Measurements from ENCODE around the gene SOX11.
A peak's percentile ranks its signal among the peaks of the same experiment; 100 is the strongest.

The SOX11 gene

DNA sequence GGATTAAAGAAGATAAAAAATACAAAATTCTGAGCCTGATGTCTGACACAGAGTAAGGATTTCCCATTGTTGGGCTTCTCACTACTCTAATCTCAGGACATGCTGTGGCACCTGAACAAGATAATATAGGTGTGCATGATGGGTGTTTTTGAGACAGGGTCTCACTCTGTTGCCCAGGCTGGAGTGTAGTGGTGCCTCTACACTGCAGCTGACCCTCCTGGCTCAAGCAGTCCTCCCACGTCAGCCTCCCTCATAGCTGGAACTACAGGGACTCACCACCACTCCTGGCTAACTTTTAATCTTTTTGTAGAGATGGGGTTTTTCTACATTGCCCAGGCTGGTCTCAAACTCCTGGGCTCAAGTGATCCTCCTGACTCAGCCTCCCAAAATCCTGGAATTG, 32.9 kb downstream of the SOX11 start:
- no peak for DNase-seq

- DNase-seq, result peak; percentile 39
Measured at GRCh38 chr2:5725794-5726463, 33.7 kb downstream of the SOX11 start.

- no peak for DNase-seq
Measured at GRCh38 chr2:5727235-5727634, 35.1 kb downstream of the SOX11 start.

- DNase-seq, result no peak
Measured at GRCh38 chr2:5729416-5729815, 37.2 kb downstream of the SOX11 start.

- no peak for DNase-seq
Measured at GRCh38 chr2:5730386-5730785, 38.2 kb downstream of the SOX11 start.

GRCh38 chr2:5734859-5735520, 42.8 kb downstream of the SOX11 start:
- DNase-seq, result no peak

- no peak for DNase-seq
Measured at GRCh38 chr2:5735521-5735861, 43.3 kb downstream of the SOX11 start.

GRCh38 chr2:5736050-5736449, 43.9 kb downstream of the SOX11 start:
- no peak for DNase-seq

DNA sequence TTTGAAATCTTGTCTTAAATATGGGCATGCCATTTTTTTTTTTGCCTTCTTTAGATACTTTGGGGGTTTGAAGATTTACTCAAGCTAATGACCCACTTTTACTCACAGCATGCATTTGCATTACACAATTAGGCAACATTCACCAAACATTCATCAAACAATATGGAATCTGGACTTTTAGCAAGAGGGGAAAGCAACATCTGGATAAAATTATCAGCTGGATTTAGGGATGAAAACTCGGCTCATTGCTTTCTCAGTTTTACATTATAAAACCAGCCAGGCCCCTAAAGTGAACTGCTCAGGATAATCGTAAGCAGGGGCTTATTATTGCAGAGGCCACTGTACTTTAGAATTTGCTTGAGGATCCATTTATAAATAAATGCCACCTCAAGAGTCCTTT, 44.7 kb downstream of the SOX11 start:
- DNase-seq, result no peak

GRCh38 chr2:5740053-5740452, 47.9 kb downstream of the SOX11 start:
- no peak for DNase-seq

GRCh38 chr2:5740817-5741216, 48.6 kb downstream of the SOX11 start:
- no peak for DNase-seq

GRCh38 chr2:5741242-5741641, 49.1 kb downstream of the SOX11 start:
- DNase-seq, result no peak

- no peak for DNase-seq
Measured at GRCh38 chr2:5742126-5742525, 49.9 kb downstream of the SOX11 start.

- DNase-seq, result no peak
Measured at GRCh38 chr2:5748391-5748790, 56.2 kb downstream of the SOX11 start.

DNA sequence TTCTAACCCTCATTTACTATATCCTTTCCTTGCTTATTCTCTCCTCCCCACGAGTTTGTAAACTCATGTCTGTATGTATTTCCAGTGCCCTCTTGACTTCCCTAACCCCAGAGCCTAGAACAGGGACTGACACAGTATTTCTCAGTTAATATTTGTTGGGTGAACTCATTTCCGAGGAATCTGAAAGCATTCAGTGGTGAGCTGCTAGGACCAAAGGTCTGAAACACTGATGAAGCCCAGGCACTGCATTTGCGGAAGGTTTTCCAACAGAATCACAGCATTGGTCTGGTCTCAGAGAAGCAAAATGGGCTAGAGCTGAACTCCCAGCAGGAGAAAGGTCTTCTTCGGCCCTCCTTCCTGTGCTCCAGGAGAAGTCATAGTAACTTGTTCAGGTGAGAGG, 56.8 kb downstream of the SOX11 start:
- no peak for DNase-seq

GRCh38 chr2:5749347-5749746, 57.2 kb downstream of the SOX11 start:
- DNase-seq, result no peak

All from NCI-H1436 (cell line).